Subcutaneous adipose tissue (tissue), 4 donors: ENCODE data around the gene UTP4. TPM values are rescaled to one million over a fixed set of nuclear protein-coding genes. Genes with fewer than 3 reads are reported as not detected.

ENCODE experiments used
- total RNA-seq, 4 donors: library from RNA; depleted of rRNA; stranded (reverse); fragments of >200 nt; gene quantifications; one replicate each; pipeline ENCODE4 v1.1.0, GENCODE V29; 2016
- TF ChIP-seq, protein P1 (sequence below): fragments of 450-650 bp; IDR thresholded peaks from one replicate; pipeline ENCODE4 v1.5.1; 2016; ENCODE audit warnings: low read depth, mild to moderate bottlenecking, control low read depth, antibody characterized with exemption, moderate library complexity

UTP4 gene
- 10 to 100 TPM; 21.7 to 52.8 (median 28.8) TPM for total RNA-seq

DNA sequence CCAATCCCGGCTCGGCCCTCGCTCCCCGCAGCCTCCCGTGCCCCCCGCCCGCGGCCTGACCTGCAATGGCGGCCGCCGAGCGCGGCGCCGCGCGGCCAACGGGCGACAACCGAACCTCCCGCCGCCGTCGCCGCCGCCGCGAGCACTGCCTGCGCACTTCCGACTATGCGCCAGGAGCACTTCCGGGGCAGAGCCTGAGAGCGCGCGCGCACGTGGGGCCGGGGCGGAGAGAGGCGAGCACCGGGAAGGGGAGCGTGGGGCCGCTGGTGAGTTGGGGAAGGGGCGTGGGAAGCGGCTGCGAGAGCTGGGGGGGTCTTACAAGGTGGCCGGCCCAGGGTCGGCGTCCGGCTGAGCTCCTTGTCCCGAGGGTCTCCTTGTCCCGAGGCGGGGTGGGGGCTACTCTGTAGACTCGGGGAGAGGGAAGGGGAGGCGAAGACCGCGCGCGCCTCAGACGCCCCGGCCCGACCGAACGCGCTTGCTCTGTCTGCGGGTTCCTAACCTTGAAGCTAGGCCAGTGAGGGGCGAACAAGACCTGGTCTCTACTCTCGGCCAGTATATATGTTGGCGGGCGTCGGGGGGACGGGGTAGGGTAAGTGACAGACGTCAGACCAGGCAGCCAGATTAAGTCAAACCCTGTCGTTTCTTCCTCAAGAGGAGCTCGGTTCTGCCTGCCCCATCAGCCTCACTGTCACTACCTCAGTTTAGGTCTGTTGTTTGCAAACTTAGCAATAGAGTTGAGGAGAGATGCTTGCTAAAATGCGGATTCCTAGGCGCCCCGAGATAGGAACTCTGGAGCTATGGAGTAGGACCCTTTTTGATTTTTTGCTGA, at the start of gene UTP4, which contains the start of gene CHTF8:
TSS of gene UTP4 (plus strand) at position 226 of the 829 bp plus-strand sequence. CDS start 811 bp downstream, outside the sequence.
TSS of gene CHTF8 (minus strand) at position 165 of the 829 bp plus-strand sequence. CDS start 11,130 bp downstream, outside the sequence.
- TF ChIP-seq, protein P1, sequence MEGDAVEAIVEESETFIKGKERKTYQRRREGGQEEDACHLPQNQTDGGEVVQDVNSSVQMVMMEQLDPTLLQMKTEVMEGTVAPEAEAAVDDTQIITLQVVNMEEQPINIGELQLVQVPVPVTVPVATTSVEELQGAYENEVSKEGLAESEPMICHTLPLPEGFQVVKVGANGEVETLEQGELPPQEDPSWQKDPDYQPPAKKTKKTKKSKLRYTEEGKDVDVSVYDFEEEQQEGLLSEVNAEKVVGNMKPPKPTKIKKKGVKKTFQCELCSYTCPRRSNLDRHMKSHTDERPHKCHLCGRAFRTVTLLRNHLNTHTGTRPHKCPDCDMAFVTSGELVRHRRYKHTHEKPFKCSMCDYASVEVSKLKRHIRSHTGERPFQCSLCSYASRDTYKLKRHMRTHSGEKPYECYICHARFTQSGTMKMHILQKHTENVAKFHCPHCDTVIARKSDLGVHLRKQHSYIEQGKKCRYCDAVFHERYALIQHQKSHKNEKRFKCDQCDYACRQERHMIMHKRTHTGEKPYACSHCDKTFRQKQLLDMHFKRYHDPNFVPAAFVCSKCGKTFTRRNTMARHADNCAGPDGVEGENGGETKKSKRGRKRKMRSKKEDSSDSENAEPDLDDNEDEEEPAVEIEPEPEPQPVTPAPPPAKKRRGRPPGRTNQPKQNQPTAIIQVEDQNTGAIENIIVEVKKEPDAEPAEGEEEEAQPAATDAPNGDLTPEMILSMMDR: no peak

DNA sequence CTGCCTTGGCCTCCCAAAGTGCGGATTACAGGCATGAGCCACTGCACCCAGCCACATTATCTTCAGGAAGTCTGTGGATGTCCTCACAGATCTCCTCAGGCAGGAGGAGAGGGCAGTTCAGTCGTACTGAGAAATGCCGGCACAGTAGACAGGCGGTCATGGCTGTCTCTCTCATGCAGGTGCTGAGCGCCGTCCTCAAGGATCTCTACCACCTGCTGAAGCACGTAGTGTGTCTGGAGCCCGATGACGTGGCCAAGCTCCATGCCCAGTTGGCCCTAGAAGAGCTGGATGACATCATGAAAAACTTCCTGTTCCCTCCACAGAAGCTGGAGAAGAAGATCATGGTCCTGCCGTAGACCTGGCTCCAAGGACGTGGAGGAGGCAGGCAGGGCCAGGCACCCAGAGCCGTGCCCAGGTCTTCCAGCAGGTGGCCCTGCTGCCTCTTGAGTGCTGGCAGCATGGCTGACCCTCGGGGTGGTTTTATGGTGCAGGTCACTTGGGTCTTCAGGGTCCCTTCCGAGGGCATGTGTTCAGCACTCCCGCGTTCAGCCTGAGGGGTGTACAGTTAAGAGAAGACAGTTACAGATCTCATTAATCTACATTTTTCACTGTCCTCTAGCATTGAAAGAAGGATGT, 49.0 kb upstream of the UTP4 start:
- TF ChIP-seq, protein P1: no peak

DNA sequence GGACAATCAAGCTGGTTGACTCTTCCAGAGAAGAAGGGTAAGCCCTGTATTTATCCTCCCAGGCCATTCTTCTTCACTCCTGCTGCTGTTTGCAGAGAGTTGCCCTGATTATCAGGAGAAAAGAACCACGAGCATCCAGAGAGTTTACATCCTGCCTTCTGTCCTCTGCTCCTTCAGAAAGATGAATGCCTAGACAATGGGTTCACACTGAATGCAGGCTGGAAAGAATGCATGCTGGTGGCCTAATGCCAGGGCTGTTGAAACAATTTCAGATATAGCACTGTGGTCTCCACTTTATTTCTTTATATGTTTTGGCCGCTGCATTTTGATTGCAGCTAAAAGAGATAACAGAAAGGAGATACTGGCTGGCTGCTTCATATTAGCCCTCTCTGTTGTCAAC, 48.2 kb upstream of the UTP4 start:
- TF ChIP-seq, protein P1: no peak

DNA sequence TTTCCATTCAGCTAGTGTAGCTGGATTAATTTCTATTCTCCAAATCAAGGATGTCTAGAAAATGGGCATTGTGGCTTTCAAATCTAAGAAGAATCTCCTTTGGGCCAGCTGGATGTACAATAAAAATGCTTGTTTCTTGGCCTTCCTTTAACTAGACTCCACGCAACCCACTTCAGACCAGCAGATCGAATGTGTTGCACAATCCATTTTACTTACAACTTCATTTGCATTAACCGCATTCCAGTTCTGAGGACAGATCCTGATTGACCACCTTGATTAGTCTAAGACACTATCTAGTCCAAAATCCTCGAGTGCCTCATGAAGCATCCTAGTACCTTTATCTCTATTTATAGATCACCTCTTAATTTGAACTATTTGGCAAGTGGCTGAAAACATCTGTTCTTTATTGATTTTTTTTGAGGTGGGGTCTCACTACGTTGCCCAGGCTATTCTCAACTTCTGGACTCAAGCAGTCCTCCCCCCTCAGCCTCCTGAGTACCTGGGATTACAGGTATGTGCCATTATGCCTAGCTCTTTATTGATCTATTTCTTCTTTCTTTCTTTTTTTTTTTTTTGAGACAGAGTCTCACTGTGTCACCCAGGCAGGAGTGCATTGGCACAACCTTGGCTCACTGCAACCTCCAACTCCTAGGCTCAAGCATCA, 47.3 kb upstream of the UTP4 start:
- TF ChIP-seq, protein P1: no peak

DNA sequence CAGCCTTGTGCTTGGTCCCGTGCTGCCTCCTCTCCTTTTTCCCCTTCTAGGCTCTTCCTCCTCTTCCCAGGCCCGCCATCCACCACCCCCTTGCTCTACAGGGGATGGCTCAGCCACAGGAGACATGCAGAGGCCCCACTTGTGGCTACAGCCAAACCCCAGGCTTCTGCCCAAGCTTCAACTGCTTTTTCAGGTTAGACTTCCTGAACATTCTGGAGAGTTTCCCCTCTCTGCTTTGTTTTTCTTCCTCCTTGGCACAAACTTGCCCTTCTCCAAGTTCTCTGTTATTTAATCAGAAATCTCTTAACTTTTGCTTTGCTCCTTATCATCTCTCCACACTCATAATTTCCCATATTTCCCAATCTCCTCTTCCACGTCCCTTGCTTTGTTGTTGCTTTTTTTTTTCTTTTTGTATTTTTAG, 45.3 kb upstream of the UTP4 start:
- TF ChIP-seq, protein P1: no peak

DNA sequence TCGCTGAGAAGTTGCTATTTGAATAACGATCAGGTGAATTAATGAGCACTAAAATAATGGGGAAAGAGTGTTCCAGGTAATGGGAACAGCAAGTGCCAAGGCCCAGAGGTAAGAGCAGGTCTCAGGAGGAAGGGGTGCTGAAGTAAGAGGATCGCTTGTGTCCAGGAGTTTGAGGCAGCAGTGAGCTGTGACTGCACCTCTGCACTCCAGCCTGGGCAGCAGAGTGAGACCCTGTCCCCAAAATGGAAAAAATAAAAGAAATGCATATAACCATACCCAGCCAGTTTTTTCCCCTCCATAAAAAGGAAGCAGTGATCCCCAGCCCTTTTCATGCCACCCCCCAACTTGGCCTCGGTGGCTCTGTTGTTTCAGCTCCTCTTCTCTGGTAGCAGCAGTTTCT, 43.8 kb upstream of the UTP4 start:
- TF ChIP-seq, protein P1: no peak
